HPDE6-E6E7 (cell line): ENCODE data around the gene SLC39A9.

Source experiments
- DNase-seq: peaks from one replicate; pipeline ENCODE4 v3.0.0; 2011; ENCODE audit warnings: missing footprints; ENCODE audit errors: extremely low spot score

Gene SLC39A9

DNA sequence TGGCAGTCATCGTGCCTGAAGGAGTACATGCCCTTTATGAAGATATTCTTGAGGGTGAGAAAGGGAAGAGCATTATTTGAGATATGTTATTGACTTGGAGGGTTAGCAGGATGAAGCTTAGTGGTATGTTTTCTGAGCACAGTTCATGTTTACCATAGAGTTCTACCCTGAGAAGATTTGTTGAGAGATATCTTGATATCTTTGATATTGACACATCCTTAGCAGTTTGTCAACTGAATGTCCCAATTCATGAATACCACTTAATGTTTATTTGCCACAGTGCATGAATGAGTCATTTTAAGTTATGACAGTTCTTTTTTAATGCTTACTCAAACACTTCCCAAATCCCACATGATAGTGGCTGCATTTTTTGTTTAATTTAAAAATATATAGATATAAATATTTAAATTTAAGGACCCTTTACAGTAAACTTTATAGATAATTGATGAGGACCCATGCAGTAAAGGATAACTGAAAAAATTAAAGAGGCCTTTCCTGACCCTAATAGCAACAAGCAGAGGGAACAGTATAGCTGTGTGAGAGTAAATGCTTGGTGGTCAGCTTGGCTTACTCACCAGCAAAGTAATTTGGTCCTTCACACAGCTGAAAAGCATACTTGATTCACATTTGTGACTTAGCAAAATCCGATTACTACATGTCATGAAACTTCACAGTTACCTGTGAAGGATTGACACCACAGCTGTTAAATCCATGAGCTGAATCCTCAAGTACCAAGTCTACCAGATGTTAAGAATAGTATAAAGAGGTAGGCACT, 25.8 kb downstream of the SLC39A9 start:
- no peak for DNase-seq

DNA sequence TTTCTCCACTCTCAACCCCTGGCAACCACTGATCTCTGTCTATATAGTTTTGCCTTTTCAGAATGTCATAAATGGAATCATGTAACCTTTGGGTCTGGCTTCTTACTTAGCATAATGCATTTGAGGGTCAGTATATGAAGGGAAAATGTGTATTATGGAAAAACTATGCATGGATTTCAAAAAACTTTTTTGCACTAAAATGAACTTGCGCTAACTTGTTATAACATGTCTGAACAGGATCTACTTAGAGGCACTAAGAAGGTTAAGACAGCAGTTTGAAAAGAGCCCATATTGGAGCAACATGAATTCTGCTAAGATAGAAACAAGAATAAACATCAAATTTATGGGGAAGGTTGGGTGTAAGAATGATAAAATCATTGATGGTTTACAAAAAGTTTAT, 29.1 kb downstream of the SLC39A9 start:
- no peak for DNase-seq

DNA sequence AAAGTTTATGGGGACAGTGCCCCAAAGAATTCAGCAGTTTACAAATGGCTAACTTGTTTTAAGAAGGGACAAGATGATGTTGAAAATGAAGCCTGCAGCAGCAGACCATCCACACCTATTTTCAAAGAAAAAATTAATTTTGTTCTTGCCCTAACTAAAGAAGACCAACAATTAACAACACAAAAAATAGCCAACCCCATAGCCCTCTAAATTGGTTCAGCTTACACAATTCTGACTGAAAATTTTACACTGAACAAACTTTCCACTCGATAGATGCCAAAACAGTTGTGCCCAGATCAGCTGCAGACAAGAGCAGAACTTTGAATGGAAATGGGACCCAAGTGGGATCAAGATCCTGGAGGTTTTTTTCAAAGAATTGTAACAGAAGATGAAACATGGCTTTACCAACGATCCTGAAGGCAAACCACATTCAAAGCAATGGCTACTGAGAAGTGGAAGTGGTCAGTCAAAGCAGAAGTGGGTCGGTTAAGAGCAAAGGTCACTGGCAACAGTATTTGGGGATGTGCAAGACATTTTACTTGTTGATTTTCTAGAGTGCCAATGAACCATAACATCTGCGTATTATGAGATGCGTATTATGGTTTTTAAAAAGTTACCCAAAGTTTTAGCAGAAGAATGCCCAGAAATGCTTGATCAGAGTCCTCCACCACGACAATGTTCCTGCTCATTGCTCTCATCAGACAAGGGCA, 30.0 kb downstream of the SLC39A9 start:
- DNase-seq, result no peak

DNA sequence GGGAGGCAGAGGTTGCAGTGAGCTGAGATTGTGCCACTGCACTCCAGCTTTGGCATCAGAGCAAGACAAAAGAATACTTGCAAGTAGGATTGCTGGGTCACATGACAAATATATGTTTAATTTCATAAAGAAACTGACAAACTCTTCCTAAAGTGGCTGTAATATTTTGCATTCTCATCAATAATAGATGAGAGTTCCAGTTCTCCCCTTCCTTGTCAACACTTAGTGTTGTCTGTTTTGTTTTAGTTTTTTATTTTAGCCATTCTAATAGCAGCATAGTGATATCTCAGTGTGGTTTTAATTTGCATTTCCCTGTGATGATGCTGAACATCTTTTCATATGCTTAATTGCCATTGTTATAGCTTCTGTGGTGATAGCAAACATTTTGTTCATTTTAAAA, 31.2 kb downstream of the SLC39A9 start:
- DNase-seq, result no peak

DNA sequence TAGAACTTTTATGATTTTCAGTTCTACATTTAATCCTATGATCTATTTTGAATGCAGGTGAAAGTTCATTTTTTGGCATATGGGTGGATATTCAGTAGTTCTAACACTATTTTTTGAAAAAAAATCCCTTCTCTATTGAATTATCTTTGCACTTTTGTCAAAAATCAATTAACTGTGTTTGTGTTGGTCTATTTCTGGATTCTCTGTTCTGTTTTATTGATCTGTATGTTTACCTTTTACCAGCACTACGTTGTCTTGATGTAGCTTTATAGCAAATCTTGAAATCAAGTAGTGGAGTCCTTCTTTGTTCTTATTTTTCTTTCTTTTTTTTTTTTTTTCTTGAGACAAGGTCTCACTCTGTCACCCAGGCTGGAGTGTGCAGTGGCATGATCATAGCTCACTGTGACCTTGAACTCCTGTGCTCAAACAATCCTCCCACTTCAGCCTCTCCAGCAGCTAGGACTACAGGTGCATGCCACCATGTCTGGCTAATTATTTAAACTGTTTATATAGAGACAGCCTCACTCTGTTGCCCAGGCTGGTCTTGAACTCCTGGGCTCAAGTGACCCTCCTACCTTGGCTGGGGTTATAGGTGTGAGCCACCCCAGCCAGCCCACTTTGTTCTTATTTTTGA, 31.9 kb downstream of the SLC39A9 start:
- DNase-seq, result no peak

DNA sequence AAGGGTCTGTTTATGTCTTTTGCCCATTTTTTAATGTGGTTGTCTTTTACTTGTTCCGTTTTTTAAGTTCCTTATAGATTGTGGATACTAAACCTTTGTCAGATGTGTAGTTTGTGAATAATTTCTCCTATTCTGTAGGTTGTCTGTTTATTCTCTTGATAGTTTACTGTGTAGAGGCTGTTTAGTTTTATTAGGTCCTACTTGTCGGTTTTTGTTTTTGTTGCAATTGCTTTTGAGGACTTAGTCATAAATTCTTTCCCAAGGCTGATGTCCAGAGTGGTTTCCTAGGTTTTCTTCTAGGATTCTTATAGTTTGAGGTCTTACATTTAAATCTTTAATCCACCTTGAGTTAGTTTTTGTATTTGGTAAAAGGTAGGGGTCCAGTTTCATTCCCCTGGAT, 33.9 kb downstream of the SLC39A9 start:
- no peak for DNase-seq

DNA sequence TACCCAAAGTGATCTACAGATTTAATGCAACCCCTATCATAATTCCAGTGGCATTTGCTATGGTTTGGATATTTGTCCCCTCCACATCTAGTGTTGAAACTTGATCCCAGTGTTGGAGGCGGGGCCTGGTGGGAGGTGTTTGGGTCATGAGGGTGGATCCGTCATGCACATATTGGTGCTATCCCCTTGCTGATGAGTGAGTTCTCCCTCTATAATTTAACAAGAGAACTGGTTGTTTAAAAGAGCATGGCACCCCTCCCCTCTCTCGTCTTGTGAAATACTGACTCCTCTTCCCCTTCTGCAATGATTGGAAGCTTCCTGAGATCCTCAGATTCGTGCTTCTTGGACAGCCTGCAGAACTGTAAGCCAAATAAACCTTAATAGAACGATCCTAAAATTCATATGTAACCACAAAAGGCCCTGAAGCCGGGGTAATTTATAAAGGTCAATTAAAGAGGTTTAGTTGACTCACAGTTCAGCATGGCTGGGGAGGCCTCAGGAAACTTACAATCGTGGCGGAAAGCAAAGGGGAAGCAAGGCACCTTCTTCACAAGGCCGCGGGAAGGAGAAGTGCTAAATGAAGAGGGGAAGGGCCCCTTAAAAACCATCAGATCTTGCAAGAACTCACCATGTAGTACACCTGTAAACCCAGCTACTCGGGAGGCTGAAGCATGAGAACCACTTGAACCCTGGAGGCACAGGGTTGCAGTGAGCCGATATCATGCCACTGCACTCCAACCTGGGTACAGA, 41.2 kb downstream of the SLC39A9 start:
- no peak for DNase-seq

DNA sequence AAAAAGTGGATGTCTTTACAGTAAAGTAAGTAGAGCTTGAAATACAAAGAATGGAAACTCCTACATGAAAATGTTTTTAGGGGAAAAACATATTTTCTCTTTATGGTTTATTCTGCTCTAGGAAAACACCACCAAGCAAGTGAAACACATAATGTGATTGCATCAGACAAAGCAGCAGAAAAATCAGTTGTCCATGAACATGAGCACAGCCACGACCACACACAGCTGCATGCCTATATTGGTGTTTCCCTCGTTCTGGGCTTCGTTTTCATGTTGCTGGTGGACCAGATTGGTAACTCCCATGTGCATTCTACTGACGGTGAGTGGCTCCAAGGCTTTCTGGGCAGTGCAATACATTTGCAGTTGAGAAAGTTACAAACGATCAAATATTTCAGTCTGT, 43.5 kb downstream of the SLC39A9 start:
- DNase-seq, result no peak

DNA sequence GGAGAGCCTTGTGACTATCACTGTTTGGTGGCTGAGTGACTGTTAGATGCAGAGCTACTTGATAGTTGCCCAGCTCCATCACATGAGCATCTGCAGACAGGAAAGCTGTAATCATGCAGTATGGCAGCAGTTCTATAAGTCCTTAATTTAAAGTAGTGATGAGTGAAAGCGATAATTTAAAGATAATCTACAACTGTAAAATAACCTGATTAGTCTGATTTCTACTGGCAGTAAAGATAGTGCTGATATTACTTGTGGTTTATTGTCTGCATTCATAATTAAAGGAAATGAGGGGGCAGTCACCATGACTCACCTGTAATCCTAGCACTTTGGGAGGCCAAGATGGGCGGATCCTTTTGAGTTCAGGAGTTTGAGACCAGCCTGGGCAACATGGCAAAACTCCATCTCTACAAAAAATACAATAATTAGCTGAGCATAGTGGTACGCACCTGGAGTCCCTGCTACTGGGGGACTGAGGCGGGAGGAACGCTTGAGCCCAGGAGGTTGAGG, 44.9 kb downstream of the SLC39A9 start:
- DNase-seq, result no peak

DNA sequence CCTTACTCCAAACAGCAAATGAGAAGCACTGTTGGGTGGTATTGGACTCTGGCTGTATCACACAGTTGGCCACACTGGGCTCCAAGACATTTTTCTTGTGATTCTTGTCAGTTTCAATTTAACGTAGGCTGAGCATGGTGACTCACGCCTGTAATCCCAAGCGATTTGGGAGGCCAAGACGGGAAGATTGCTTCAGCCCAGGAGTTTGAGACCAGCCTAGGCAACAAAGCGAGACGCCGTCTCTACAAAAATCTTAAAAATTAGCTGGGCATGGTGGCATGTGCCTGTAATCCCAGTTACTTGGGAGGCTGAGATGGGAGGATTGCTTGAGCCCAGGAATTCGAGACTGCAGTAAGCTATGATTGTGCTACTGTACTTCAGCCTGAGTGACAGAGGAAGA, 50.7 kb downstream of the SLC39A9 start:
- no peak for DNase-seq

DNA sequence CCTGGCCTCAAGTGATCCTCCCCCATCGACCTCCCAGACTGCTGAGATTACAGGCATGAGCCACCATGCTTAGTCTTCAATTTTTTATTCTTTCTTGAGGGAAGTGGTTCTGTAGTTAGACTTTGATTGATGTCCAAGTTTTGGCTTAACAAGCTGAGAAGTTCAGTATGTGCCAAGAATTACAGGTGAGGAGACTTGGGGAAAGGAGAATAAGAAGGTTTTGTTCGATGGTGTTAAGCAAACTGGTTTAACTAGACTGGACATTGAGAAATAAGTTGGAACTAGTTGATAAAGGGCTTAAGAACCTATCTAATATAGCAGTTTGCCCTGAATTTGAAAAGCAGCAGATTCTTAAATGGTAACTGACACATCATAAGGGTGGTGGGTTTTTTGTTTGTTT, 53.4 kb downstream of the SLC39A9 start:
- no peak for DNase-seq

DNA sequence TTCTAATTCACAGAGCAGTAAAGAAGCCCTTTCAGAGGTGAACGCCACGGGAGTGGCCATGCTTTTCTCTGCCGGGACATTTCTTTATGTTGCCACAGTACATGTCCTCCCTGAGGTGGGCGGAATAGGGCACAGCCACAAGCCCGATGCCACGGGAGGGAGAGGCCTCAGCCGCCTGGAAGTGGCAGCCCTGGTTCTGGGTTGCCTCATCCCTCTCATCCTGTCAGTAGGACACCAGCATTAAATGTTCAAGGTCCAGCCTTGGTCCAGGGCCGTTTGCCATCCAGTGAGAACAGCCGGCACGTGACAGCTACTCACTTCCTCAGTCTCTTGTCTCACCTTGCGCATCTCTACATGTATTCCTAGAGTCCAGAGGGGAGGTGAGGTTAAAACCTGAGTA, 59.9 kb downstream of the SLC39A9 start:
- no peak for DNase-seq

DNA sequence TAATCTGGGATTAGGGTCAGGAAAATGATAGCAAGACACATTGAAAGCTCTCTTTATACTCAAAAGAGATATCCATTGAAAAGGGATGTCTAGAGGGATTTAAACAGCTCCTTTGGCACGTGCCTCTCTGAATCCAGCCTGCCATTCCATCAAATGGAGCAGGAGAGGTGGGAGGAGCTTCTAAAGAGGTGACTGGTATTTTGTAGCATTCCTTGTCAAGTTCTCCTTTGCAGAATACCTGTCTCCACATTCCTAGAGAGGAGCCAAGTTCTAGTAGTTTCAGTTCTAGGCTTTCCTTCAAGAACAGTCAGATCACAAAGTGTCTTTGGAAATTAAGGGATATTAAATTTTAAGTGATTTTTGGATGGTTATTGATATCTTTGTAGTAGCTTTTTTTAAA, 60.6 kb downstream of the SLC39A9 start:
- no peak for DNase-seq

DNA sequence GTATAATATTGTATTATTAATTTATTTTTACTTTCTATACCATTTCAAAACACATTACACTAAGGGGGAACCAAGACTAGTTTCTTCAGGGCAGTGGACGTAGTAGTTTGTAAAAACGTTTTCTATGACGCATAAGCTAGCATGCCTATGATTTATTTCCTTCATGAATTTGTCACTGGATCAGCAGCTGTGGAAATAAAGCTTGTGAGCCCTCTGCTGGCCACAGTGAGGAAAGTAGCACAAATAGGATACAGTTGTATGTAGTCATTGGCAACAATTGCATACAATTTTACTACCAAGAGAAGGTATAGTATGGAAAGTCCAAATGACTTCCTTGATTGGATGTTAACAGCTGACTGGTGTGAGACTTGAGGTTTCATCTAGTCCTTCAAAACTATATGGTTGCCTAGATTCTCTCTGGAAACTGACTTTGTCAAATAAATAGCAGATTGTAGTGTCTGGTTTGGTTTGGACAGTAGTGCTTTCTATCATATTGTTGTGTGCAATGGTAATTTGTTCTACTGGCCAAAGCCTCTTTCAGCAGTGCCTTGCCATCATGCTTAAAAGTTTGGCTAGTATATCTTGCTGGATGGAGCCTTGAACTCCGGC, 61.7 kb downstream of the SLC39A9 start:
- peak; percentile 70 for DNase-seq

DNA sequence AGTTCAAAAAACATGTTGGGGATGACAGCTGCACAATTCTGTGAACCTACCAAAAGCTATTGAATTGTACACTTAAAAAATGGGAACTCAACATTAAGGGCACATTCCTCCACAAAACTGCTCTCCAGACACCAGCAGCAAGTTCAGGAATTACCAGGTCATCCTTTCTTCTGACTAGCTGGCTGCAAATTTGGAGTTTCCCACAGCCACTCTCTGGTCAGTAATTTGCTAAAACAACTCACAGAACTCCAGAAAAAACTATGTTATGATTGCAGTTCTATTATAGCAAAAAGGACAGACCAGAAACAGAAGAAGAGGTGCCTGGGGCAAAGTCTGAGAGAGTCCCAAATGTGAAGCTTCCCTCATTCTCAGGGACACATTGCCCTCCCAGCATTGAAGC, 65.9 kb downstream of the SLC39A9 start:
- DNase-seq, result no peak

DNA sequence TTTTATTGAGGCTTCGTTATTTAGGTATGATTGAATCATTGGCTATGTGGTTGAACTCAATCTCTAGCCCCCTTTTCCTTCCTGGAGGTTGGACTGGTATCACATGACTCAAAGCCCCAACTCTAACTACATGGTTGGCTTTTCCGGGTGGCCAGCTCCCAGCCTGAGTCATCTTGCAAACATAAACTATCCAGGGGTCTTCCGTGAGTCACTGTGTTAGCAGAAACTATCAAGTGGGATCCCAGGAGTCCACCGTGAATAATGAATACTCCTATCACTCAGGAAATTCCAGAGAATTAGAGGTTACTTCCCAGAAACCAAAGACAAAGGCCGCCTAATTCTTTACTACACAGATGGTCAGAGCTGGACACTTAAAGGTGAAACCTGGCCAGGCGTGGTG, 66.3 kb downstream of the SLC39A9 start:
- DNase-seq, result no peak

DNA sequence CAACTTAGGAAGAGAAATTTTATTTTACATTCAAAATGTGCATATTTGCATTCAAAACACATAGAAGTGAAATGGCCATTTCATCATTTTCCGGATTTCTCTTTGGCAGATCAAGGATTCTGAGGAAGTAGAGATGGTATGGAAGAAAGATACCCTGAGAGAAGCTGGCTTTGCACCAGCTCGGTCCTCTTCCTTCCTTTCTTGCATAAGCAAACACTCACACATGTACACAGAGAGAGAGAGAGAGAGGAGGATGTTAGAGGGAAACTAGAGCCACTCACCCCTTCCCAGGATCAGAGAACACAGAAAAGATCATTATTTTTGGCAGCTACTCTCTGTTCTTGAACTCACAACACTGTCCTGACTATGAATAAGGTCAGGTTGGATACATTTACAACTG, 70.5 kb downstream of the SLC39A9 start:
- DNase-seq, result no peak

DNA sequence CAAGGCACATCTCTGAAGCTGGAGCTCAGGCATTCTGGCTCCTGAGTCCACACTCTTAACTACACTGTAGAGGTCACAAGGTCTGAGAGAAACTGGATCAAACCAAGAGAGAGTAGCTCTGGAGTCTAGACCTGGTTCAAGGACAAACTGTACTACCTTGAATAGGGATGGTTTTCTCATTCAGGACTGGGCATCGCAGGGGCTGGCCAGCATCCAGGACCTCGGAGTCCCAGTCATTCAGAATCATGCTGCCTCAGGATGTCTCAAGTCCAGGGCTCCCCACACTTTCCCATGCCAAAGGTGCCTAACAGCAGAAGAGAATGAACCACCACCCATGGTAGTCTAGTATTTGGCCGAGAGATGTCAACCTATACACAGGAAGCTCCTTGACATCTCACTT, 72.9 kb downstream of the SLC39A9 start:
- no peak for DNase-seq

DNA sequence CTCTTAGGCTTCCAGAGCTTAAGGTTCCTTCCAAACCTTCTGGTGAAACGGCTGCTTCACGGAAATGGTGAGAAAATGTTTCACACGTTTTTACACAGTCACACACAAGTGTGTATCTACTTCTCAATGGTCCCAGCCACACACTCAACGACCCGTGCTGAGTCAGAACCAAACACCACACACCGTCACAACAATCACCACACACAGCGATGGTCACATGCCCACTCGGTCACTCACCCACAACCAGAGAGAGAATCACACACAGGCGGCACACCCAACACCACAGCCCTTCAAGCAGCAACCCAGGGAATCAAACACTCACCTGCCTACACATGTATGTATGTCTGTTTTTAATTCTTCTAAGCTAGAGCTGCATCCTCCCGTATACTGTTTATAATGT, 73.4 kb downstream of the SLC39A9 start:
- no peak for DNase-seq

DNA sequence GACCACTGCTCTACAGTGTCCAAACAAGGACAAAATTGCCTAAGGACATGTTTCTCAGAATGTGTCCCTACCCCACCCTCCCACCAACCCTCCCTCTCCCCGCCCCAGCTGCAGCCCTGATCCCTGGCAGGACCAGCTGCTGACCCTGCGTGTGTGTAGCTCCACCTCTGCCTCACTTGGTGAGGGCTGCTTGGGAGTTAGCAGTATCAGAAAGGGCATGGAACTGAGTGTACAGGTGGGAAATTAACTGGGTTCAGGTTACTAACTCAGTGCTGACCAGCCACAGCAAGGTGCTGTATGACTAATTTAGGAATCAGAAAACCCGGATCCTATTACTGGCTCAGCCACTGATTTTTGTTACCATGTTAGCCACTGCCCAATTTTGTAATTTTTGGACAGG, 74.8 kb downstream of the SLC39A9 start:
- no peak for DNase-seq

DNA sequence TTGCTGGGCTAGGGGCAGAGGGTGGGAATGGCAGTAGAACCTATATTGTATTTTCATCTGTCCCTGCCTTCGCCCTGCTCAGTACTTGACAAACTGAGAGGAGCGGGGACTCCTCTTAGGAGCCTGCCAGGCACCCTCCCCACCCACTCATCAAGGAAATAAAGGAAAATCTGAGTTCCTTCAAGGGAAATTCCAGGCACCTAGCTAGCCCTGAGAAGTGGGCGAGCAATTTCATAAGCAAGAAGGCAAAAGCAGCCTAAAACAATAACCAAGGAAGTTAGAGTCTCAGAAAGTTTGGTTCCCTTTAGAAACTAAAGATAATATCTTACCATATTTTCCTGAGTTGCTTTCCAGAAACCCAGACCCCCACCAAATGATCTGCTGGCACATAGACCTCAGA, 75.5 kb downstream of the SLC39A9 start:
- DNase-seq, result no peak
